ENCODE measurements around the gene ACTA1. TPM values are rescaled to one million over a fixed set of nuclear protein-coding genes. Genes with fewer than 3 reads are reported as not detected.

Gene ACTA1
- total RNA-seq, 1 experiment from 2014 or later = not detected

DNA sequence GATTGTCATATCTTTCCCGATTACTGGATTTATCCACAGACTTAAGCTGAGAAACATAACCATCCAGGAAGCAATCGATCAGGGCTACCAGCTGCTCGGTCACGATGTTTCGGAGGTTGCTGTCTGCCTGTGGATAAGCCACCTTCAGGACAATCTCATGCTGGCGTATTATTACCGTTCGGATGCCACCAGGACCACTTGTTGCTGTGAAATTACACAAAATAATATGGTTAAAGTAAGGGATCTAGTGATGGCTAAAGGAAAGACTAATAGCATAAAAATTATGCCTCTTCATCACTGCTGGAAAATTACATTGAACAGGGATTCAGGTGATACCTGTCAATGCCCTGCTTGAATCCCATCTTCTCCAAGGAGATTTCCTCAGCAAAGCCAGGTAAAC, 30.8 kb upstream of the ACTA1 start:
- Histone ChIP-seq H3K36me3 (ENCODE audit: insufficient read depth, low read length, poor library complexity, severe bottlenecking) (peaks cover 70% of the 10 kb centered on the region), H3K4me1 (ENCODE audit: insufficient read depth, low read length, poor library complexity, severe bottlenecking) (no peaks in the 10 kb centered on the region), H3K9me3 (ENCODE audit: low read depth, low read length, poor library complexity, severe bottlenecking) (no peaks in the 10 kb centered on the region), H3K4me3 (ENCODE audit: low read depth, low read length, poor library complexity, severe bottlenecking) (no peak overlapping the region), H3K27me3 (replicated peaks; ENCODE audit: insufficient read depth, low read depth, low read length, poor library complexity) (no peaks in the 10 kb centered on the region), H3K27ac (ENCODE audit: low read depth, low read length, poor library complexity, severe bottlenecking) (no peak overlapping the region)
- DNase-seq (ENCODE audit: low spot score) = no peak
- no peak for TF ChIP-seq EZH2 (IDR thresholded peaks at IDR 0.05; ENCODE audit: borderline replicate concordance, low read depth, low read length, poor library complexity, severe bottlenecking)
- TF ChIP-seq, protein P1, sequence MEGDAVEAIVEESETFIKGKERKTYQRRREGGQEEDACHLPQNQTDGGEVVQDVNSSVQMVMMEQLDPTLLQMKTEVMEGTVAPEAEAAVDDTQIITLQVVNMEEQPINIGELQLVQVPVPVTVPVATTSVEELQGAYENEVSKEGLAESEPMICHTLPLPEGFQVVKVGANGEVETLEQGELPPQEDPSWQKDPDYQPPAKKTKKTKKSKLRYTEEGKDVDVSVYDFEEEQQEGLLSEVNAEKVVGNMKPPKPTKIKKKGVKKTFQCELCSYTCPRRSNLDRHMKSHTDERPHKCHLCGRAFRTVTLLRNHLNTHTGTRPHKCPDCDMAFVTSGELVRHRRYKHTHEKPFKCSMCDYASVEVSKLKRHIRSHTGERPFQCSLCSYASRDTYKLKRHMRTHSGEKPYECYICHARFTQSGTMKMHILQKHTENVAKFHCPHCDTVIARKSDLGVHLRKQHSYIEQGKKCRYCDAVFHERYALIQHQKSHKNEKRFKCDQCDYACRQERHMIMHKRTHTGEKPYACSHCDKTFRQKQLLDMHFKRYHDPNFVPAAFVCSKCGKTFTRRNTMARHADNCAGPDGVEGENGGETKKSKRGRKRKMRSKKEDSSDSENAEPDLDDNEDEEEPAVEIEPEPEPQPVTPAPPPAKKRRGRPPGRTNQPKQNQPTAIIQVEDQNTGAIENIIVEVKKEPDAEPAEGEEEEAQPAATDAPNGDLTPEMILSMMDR (conservative IDR thresholded peaks at IDR 0.05; ENCODE audit: low read depth, low read length) = no peak
- no TSS peak for BruUV-seq (replicated peaks)
- ChIA-PET CTCF (no interaction called here), POLR2A (ENCODE audit: low non-redundant PET) (no interaction called here)
- intact Hi-C loops (cut with micrococcal nuclease; ENCODE audit: unreplicated experiment) = no loop called here

DNA sequence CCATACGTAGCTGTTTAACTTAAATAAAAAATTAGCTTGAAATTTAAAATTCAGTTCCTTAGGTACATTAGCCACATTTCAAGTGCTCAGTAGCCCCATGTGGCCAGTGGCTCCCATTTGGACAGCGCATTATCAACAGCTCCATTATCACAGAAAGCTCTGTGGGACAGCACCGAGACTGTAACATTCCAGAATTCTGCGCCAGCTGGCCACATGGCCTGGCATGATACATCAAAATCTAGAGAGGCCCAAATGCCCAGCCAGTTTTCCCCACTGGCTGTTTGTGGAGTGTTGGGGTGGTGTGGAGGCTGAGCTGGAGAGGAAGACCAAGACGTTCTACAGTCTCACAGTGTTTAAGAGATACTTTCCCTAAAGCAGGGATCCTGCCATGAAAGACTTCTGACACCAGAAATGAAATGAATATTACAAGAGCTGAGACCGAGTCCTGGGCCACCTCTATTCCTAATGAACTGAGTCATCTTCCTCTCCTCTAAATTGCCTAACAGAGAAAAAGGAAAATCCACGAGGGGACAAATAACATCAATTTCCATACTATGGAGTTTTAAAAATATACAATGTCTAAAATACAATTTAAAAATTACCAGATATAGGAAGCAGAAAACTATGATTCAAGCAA, 27.3 kb upstream of the ACTA1 start:
- CTCF ChIA-PET = no interaction called here
- no TSS peak for BruUV-seq (replicated peaks)
- Histone ChIP-seq H3K36me3 (ENCODE audit: insufficient read depth, low read length, poor library complexity, severe bottlenecking) (peaks cover 79% of the 10 kb centered on the region), H3K4me3 (ENCODE audit: low read depth, low read length, poor library complexity, severe bottlenecking) (no peak overlapping the region), H3K9me3 (ENCODE audit: low read depth, low read length, poor library complexity, severe bottlenecking) (no peaks in the 10 kb centered on the region), H3K27me3 (replicated peaks; ENCODE audit: insufficient read depth, low read depth, low read length, poor library complexity) (no peaks in the 10 kb centered on the region), H3K27ac (ENCODE audit: low read depth, low read length, poor library complexity, severe bottlenecking) (no peak overlapping the region), H3K4me1 (ENCODE audit: insufficient read depth, low read length, poor library complexity, severe bottlenecking) (no peaks in the 10 kb centered on the region)
- POLR2A ChIA-PET (ENCODE audit: low non-redundant PET) = no interaction called here
- TF ChIP-seq, protein P1 (conservative IDR thresholded peaks at IDR 0.05; ENCODE audit: low read depth, low read length) = no peak
- TF ChIP-seq EZH2 (IDR thresholded peaks at IDR 0.05; ENCODE audit: borderline replicate concordance, low read depth, low read length, poor library complexity, severe bottlenecking) = no peak
- DNase-seq (ENCODE audit: low spot score) = no peak
- intact Hi-C loops (cut with micrococcal nuclease; ENCODE audit: unreplicated experiment) = no loop called here

GRCh38 chr1:229459815-229460214, 25.9 kb upstream of the ACTA1 start:
- POLR2A ChIA-PET (ENCODE audit: low non-redundant PET) = no interaction called here
- Histone ChIP-seq H3K27me3 (replicated peaks; ENCODE audit: insufficient read depth, low read depth, low read length, poor library complexity) (no peaks in the 10 kb centered on the region), H3K4me1 (ENCODE audit: insufficient read depth, low read length, poor library complexity, severe bottlenecking) (no peaks in the 10 kb centered on the region), H3K4me3 (ENCODE audit: low read depth, low read length, poor library complexity, severe bottlenecking) (no peak overlapping the region), H3K9me3 (ENCODE audit: low read depth, low read length, poor library complexity, severe bottlenecking) (no peaks in the 10 kb centered on the region), H3K36me3 (ENCODE audit: insufficient read depth, low read length, poor library complexity, severe bottlenecking) (peaks cover 72% of the 10 kb centered on the region), H3K27ac (ENCODE audit: low read depth, low read length, poor library complexity, severe bottlenecking) (no peak overlapping the region)
- CTCF ChIA-PET = no interaction called here
- BruUV-seq (replicated peaks) = no TSS peak
- no peak for DNase-seq (ENCODE audit: low spot score)
- no peak for TF ChIP-seq EZH2 (IDR thresholded peaks at IDR 0.05; ENCODE audit: borderline replicate concordance, low read depth, low read length, poor library complexity, severe bottlenecking)
- TF ChIP-seq, protein P1 (conservative IDR thresholded peaks at IDR 0.05; ENCODE audit: low read depth, low read length) = no peak
- intact Hi-C loops (cut with micrococcal nuclease; ENCODE audit: unreplicated experiment) = no loop called here

All from A673 (cell line).